Endothelial cell of umbilical vein (primary cell): ENCODE measurements around the gene PRIMA1.

Experiments
- FOS ChIP-seq: IDR thresholded peaks from 2 replicates; pipeline ENCODE4 v1.6.1; 2011; ENCODE audit warnings: mild to moderate bottlenecking, low read length, moderate library complexity, borderline replicate concordance; ENCODE audit not compliant: insufficient read depth
- GATA2 ChIP-seq: IDR thresholded peaks from 2 replicates; pipeline ENCODE4 v1.7.0; 2011; ENCODE audit warnings: low read depth, mild to moderate bottlenecking, moderate library complexity, mixed read lengths, low read length; ENCODE audit not compliant: insufficient read length, insufficient read depth
- POLR2A ChIP-seq: IDR thresholded peaks from 2 replicates; pipeline ENCODE4 v1.6.1; 2012; ENCODE audit warnings: low read depth, mild to moderate bottlenecking, control low read depth, low read length
- POLR2AphosphoS5 ChIP-seq: IDR thresholded peaks from 2 replicates; pipeline ENCODE4 v1.6.1; 2012; ENCODE audit warnings: low read depth, mild to moderate bottlenecking, control low read depth, low read length, moderate library complexity; ENCODE audit not compliant: insufficient read depth
- TF ChIP-seq, protein P1 (sequence below), 2 donors: IDR thresholded peaks; 1 replicate in 1 of 2; 2 replicates in 1 of 2; pipeline ENCODE4 v1.5.1; 2011; ENCODE audit warnings: low read length in 2 of 2, mild to moderate bottlenecking in 2 of 2, moderate library complexity in 2 of 2, control low read depth in 1 of 2, inconsistent platforms in 1 of 2, low read depth in 1 of 2; ENCODE audit not compliant: insufficient read depth in 1 of 2; ENCODE audit errors: extremely low read depth in 1 of 2
- TF ChIP-seq, protein P2 (sequence below): IDR thresholded peaks from 2 replicates; pipeline ENCODE4 v1.6.1; 2011; ENCODE audit not compliant: insufficient read depth, insufficient read length

DNA sequence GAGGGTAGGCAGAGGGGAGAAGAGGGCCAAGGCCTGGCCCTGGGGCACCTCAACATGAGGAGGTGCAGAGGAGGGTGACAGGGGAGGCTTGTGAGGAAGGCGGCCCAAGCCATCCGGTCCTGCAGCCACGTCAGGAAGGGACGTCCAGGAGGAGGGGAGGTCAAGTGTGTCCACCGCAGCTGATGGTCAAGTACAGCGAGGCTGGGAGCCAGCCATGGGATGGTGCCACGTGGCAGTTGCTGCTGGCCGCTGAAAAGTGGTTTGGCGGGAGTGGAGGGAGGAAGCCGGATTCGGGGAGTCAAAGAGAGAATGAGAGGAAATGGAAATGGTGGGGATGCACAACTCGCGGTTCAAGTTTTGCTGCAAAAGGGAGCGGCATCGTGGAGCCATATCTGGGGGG lies 41.2 kb downstream of the PRIMA1 start:
- TF ChIP-seq POLR2AphosphoS5 (no peak), FOS (no peak), GATA2 (no peak), POLR2A (no peak)
- TF ChIP-seq, protein P1, sequence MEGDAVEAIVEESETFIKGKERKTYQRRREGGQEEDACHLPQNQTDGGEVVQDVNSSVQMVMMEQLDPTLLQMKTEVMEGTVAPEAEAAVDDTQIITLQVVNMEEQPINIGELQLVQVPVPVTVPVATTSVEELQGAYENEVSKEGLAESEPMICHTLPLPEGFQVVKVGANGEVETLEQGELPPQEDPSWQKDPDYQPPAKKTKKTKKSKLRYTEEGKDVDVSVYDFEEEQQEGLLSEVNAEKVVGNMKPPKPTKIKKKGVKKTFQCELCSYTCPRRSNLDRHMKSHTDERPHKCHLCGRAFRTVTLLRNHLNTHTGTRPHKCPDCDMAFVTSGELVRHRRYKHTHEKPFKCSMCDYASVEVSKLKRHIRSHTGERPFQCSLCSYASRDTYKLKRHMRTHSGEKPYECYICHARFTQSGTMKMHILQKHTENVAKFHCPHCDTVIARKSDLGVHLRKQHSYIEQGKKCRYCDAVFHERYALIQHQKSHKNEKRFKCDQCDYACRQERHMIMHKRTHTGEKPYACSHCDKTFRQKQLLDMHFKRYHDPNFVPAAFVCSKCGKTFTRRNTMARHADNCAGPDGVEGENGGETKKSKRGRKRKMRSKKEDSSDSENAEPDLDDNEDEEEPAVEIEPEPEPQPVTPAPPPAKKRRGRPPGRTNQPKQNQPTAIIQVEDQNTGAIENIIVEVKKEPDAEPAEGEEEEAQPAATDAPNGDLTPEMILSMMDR (IDR thresholded peaks at IDR 0.05; ENCODE audit: extremely low read depth in 1 of 2, insufficient read depth in 1 of 2, low read depth in 1 of 2, low read length in 2 of 2): no peak
- TF ChIP-seq, protein P2, sequence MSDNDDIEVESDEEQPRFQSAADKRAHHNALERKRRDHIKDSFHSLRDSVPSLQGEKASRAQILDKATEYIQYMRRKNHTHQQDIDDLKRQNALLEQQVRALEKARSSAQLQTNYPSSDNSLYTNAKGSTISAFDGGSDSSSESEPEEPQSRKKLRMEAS: no peak
